GM23248 (cell line): ENCODE results near the gene IL1R1.

Experiments
- EZH2 ChIP-seq: fragments of 200-600 bp; sonication (generic); IDR thresholded peaks from 2 replicates; pipeline ENCODE4 v1.6.1; 2018; ENCODE audit warnings: antibody characterized with exemption, mild to moderate bottlenecking; ENCODE audit not compliant: insufficient read depth, poor library complexity, severe bottlenecking
- EZH2phosphoT487 ChIP-seq: fragments of 200-600 bp; sonication (generic); IDR thresholded peaks from 2 replicates; pipeline ENCODE4 v1.6.1; 2018; ENCODE audit warnings: antibody characterized with exemption, moderate library complexity, mild to moderate bottlenecking, low read depth; ENCODE audit not compliant: insufficient read depth

DNA sequence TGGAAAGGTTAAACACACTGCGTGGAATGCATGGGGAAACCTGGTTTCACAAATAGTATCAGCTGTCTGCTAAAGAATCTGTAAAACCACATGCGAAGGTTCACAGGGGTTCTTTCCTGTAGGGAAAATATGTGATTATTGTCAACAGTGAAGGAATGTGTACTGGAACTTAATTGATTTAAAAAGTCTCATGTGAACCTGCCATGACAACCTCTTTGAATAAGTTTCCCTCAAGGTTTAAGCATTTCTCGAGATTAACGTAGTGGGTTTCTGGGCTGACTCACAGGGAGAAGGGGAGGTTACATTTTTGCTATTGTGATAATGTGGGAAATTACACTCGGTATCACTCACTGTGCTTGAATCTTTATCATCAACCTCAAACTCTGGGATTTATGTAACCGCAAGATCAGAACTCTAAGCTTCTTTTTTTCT lies 28.2 kb upstream of the IL1R1 start:
- no peak for TF ChIP-seq EZH2
- TF ChIP-seq EZH2phosphoT487 = no peak
